Measurements from ENCODE around the gene MATN1.

Gene MATN1

GRCh38 chr1:30753118-30753517, 29.7 kb upstream of the MATN1 start:
- TF ChIP-seq EZH2phosphoT487 (IDR thresholded peaks at IDR 0.05; ENCODE audit: borderline replicate concordance), result no peak
- TF ChIP-seq CTCF (conservative IDR thresholded peaks at IDR 0.05; ENCODE audit: low read length), result no peak

GRCh38 chr1:30752651-30752908, 29.2 kb upstream of the MATN1 start:
- peaks cover 98% of the 10 kb centered on the region for H3K79me2 ChIP-seq (ENCODE audit: insufficient read depth, low read length)
- peak overlapping the region; percentile 45 for H3K4me3 ChIP-seq (ENCODE audit: low read length, poor library complexity, severe bottlenecking)
- H3K9me2 ChIP-seq (replicated peaks; ENCODE audit: low read depth, low read length), result no peaks in the 10 kb centered on the region
- no peaks in the 10 kb centered on the region for H3F3A ChIP-seq (ENCODE audit: low read depth)
- no peak for TF ChIP-seq EZH2phosphoT487 (IDR thresholded peaks at IDR 0.05; ENCODE audit: borderline replicate concordance)
- TF ChIP-seq CTCF (conservative IDR thresholded peaks at IDR 0.05; ENCODE audit: low read length), result no peak
- H3K36me3 ChIP-seq (ENCODE audit: insufficient read depth, low read length), result peaks cover 13% of the 10 kb centered on the region; the same call in 1 of the 2 replicates
- H4K20me1 ChIP-seq (ENCODE audit: insufficient read depth, low read length, poor library complexity, severe bottlenecking), result peaks cover 88% of the 10 kb centered on the region
- no peak overlapping the region for H3K9ac ChIP-seq (ENCODE audit: low read depth, low read length, poor library complexity, severe bottlenecking)
- no peaks in the 10 kb centered on the region for H3K9me3 ChIP-seq (ENCODE audit: insufficient read depth, low read depth, low read length)
- H3K27me3 ChIP-seq (ENCODE audit: insufficient read depth, low read length, poor library complexity, severe bottlenecking), result peaks cover 3% of the 10 kb centered on the region
- no peak overlapping the region for H2AFZ ChIP-seq (ENCODE audit: low read length)
- H3K4me1 ChIP-seq (ENCODE audit: insufficient read depth, low read length, poor library complexity, severe bottlenecking), result peaks cover 80% of the 10 kb centered on the region
- peak overlapping the region; percentile 100 for H3K4me2 ChIP-seq (ENCODE audit: low read depth, low read length, poor library complexity, severe bottlenecking)

More at GRCh38 chr1:30753118-30753517, 29.7 kb upstream of the MATN1 start:
- Histone ChIP-seq H3K4me2 (ENCODE audit: low read depth, low read length, poor library complexity, severe bottlenecking) (peak overlapping the region; percentile 100), H3K9me2 (replicated peaks; ENCODE audit: low read depth, low read length) (no peaks in the 10 kb centered on the region), H3K79me2 (ENCODE audit: insufficient read depth, low read length) (peaks cover 97% of the 10 kb centered on the region), H3F3A (ENCODE audit: low read depth) (no peaks in the 10 kb centered on the region), H3K9me3 (ENCODE audit: insufficient read depth, low read depth, low read length) (no peaks in the 10 kb centered on the region), H3K4me1 (ENCODE audit: insufficient read depth, low read length, poor library complexity, severe bottlenecking) (peaks cover 81% of the 10 kb centered on the region), H3K9ac (ENCODE audit: low read depth, low read length, poor library complexity, severe bottlenecking) (peak overlapping the region; percentile 43), H3K36me3 (ENCODE audit: insufficient read depth, low read length) (peaks cover 9% of the 10 kb centered on the region; the same call in 1 of the 2 replicates), H2AFZ (ENCODE audit: low read length) (no peak overlapping the region), H3K27me3 (ENCODE audit: insufficient read depth, low read length, poor library complexity, severe bottlenecking) (peaks cover 3% of the 10 kb centered on the region), H4K20me1 (ENCODE audit: insufficient read depth, low read length, poor library complexity, severe bottlenecking) (peaks cover 83% of the 10 kb centered on the region), H3K4me3 (ENCODE audit: low read length, poor library complexity, severe bottlenecking) (peak overlapping the region; percentile 90)

DNA sequence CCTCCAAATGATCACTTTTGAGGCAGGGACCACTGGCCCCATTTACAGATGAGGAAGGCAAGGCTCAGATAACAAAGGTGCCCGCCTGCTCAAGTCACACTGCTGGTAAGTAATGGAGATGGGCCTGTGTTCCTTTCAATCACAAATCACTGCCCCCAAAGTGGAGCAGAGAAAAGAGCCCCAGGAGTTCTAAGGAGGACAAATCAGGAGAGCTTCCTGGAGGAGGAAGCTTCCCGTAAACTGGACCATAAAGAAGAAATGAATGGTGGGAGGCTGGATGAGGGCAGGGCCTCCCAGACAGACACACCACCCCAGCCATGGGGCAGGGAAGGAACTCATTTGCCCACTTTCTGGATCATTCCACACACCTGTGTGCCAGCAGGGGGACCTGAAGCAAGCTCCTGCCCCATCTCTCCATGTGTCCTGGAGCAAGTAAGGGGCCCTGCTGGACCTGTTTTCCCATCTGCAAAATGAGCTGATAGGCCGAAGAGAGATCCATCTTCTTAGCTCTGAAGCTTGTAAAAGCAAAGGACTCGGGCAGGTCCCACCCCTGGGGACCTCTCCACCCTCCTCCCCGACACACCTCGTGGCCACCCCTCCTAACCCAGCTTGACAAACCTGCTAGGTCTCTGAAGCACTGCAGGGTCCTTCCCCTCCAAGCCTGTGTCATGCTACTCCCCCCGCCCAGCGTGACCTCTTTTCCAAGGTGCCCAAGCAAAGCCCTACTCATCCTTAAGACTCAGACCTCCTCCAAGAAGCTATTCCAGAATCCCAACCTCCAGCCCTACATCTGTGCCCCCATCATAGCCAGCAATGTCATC, 28.7 kb upstream of the MATN1 start:
- TF ChIP-seq CTCF (conservative IDR thresholded peaks at IDR 0.05; ENCODE audit: low read length) (no peak), EZH2phosphoT487 (IDR thresholded peaks at IDR 0.05; ENCODE audit: borderline replicate concordance) (no peak)
- no peak overlapping the region for H3K9ac ChIP-seq (ENCODE audit: low read depth, low read length, poor library complexity, severe bottlenecking)
- no peaks in the 10 kb centered on the region for H3F3A ChIP-seq (ENCODE audit: low read depth)
- H3K27me3 ChIP-seq (ENCODE audit: insufficient read depth, low read length, poor library complexity, severe bottlenecking), result no peaks in the 10 kb centered on the region
- peaks cover 98% of the 10 kb centered on the region for H3K79me2 ChIP-seq (ENCODE audit: insufficient read depth, low read length)
- no peaks in the 10 kb centered on the region for H3K9me2 ChIP-seq (replicated peaks; ENCODE audit: low read depth, low read length)
- H2AFZ ChIP-seq (ENCODE audit: low read length), result no peak overlapping the region
- peaks cover 85% of the 10 kb centered on the region for H3K4me1 ChIP-seq (ENCODE audit: insufficient read depth, low read length, poor library complexity, severe bottlenecking)
- H3K4me3 ChIP-seq (ENCODE audit: low read length, poor library complexity, severe bottlenecking), result peak overlapping the region; percentile 45
- H3K4me2 ChIP-seq (ENCODE audit: low read depth, low read length, poor library complexity, severe bottlenecking), result peak overlapping the region; percentile 100
- H3K9me3 ChIP-seq (ENCODE audit: insufficient read depth, low read depth, low read length), result no peaks in the 10 kb centered on the region
- H4K20me1 ChIP-seq (ENCODE audit: insufficient read depth, low read length, poor library complexity, severe bottlenecking), result peaks cover 93% of the 10 kb centered on the region
- H3K36me3 ChIP-seq (ENCODE audit: insufficient read depth, low read length), result peaks cover 18% of the 10 kb centered on the region; the same call in 1 of the 2 replicates

Measured in Loucy (cell line).